Upper lobe of left lung (tissue), 4 donors: ENCODE data around the gene PRF1.

Source experiments
- CTCF ChIP-seq, 6 experiments: fragments of 450-650 bp in 4 of 6; fragments of 200-600 bp in 2 of 6; sonication (generic) in 2 of 6; IDR thresholded peaks; one replicate each; pipeline ENCODE4 v1.5.1; 2016 to 2019; ENCODE audit warnings: antibody characterized with exemption in 6 of 6
- POLR2A ChIP-seq, 4 donors: fragments of 450-650 bp; IDR thresholded peaks; one replicate each; pipeline ENCODE4 v1.5.1; 2016 to 2017; ENCODE audit warnings: antibody characterized with exemption in 4 of 4, mild to moderate bottlenecking in 2 of 4
- POLR2AphosphoS5 ChIP-seq, 2 donors: sonication (generic); formaldehyde crosslinking; IDR thresholded peaks; one replicate each; pipeline ENCODE4 v1.5.1; 2017; ENCODE audit warnings: antibody characterized with exemption in 2 of 2

DNA sequence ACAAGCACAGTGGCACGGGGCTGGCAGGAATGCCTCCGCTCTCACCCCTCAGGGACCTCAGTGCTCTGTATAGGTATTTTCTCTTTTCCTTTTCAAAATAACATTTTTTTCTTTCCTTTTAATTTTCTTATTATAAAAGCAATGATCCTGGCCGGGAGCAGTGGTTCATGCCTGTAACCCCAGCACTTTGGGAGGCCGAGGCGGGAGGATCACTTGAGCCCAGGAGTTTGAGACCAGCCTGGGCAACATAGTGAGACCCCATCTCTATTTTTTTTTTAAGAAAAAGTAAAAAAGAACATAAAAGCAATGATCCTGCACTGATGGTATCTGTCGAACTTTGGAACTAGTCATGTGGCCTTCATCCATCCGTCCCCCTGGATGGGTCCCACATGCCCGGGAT lies 3.2 kb downstream of the PRF1 start:
- no peak for TF ChIP-seq POLR2A (IDR thresholded peaks at IDR 0.05)
- no peak for TF ChIP-seq CTCF (IDR thresholded peaks at IDR 0.05)
- no peak for TF ChIP-seq POLR2AphosphoS5 (IDR thresholded peaks at IDR 0.05)
